GM21367 (cell line): ENCODE data around the gene TRAPPC2.
"Not testable (repeated sequence)": the region's sequence is repeated elsewhere in the genome, so short reads cannot be mapped to it uniquely, and the experiment has no call there.

ENCODE experiments used
- ATAC-seq: cut with Tn5 transposase; IDR thresholded peaks from one replicate; pipeline ENCODE4 v1.9.1; 2021; ENCODE audit not compliant: unreplicated experiment

TRAPPC2 gene

GRCh38 chrX:13699183-13699826 is 35.1 kb downstream of the TRAPPC2 start:
- ATAC-seq: peak; percentile 38

GRCh38 chrX:13698432-13698831 is 36.0 kb downstream of the TRAPPC2 start:
- ATAC-seq: no peak

GRCh38 chrX:13697976-13698375 is 36.4 kb downstream of the TRAPPC2 start:
- ATAC-seq: no peak

GRCh38 chrX:13697455-13697854 is 37.0 kb downstream of the TRAPPC2 start:
- peak; percentile 39 for ATAC-seq

GRCh38 chrX:13695601-13696115 is 38.8 kb downstream of the TRAPPC2 start:
- no peak for ATAC-seq

- ATAC-seq: no peak
Observed at GRCh38 chrX:13694983-13695382, 39.4 kb downstream of the TRAPPC2 start.

- no peak for ATAC-seq
Observed at GRCh38 chrX:13694359-13694758, 40.1 kb downstream of the TRAPPC2 start.

GRCh38 chrX:13693341-13693961 is 41.0 kb downstream of the TRAPPC2 start:
- no peak for ATAC-seq

GRCh38 chrX:13692771-13693231 is 41.6 kb downstream of the TRAPPC2 start:
- ATAC-seq: no peak

GRCh38 chrX:13691841-13692371 is 42.5 kb downstream of the TRAPPC2 start:
- no peak for ATAC-seq

GRCh38 chrX:13690836-13691235 is 43.6 kb downstream of the TRAPPC2 start:
- ATAC-seq: no peak

GRCh38 chrX:13689741-13690211 is 44.6 kb downstream of the TRAPPC2 start:
- no peak for ATAC-seq

GRCh38 chrX:13688958-13689740 is 45.3 kb downstream of the TRAPPC2 start, which contains the start of gene RAB9A:
Gene RAB9A, plus strand, starts transcription at chrX:13689128. Its CDS starts 19,619 bp downstream, at chrX:13708747.
- peak; percentile 62 for ATAC-seq

GRCh38 chrX:13688384-13688957 is 45.9 kb downstream of the TRAPPC2 start:
- ATAC-seq: no peak

- ATAC-seq: no peak
Observed at GRCh38 chrX:13687203-13687602, 47.2 kb downstream of the TRAPPC2 start.

- no peak for ATAC-seq
Observed at GRCh38 chrX:13685126-13685763, 49.2 kb downstream of the TRAPPC2 start.

- no peak for ATAC-seq
Observed at GRCh38 chrX:13684361-13684760, 50.1 kb downstream of the TRAPPC2 start.

- ATAC-seq: no peak
Observed at GRCh38 chrX:13681595-13681994, 52.8 kb downstream of the TRAPPC2 start.

GRCh38 chrX:13679700-13680099 is 54.7 kb downstream of the TRAPPC2 start:
- not testable (repeated sequence) for ATAC-seq

- no peak for ATAC-seq
Observed at GRCh38 chrX:13676885-13677284, 57.5 kb downstream of the TRAPPC2 start.
